ENCODE data around the gene PTPN5.

- TF ChIP-seq ZNF274 (IDR thresholded peaks at IDR 0.05; ENCODE audit: low read depth, low read length) (no peak), YY1 (IDR thresholded peaks at IDR 0.05; ENCODE audit: insufficient read depth, insufficient read length) (no peak), SUZ12 (IDR thresholded peaks at IDR 0.05; ENCODE audit: extremely low read depth, insufficient read depth, insufficient read length) (peak; percentile 71)
Observed at GRCh38 chr11:18791969-18792628, 501 bp upstream of the PTPN5 start.

All from NT2/D1 (cell line).